GM19468 (cell line): ENCODE data around the gene CDC42EP1.
"Not testable (repeated sequence)": the region's sequence is repeated elsewhere in the genome, so short reads cannot be mapped to it uniquely, and the experiment has no call there.

Experiments used
- ATAC-seq: cut with Tn5 transposase; IDR thresholded peaks from one replicate; pipeline ENCODE4 v1.9.1; 2021; ENCODE audit warnings: mild to moderate bottlenecking, moderate library complexity, moderate number of reproducible peaks; ENCODE audit not compliant: unreplicated experiment; ENCODE audit errors: extremely low read depth

The CDC42EP1 gene, protein sequence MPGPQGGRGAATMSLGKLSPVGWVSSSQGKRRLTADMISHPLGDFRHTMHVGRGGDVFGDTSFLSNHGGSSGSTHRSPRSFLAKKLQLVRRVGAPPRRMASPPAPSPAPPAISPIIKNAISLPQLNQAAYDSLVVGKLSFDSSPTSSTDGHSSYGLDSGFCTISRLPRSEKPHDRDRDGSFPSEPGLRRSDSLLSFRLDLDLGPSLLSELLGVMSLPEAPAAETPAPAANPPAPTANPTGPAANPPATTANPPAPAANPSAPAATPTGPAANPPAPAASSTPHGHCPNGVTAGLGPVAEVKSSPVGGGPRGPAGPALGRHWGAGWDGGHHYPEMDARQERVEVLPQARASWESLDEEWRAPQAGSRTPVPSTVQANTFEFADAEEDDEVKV

DNA sequence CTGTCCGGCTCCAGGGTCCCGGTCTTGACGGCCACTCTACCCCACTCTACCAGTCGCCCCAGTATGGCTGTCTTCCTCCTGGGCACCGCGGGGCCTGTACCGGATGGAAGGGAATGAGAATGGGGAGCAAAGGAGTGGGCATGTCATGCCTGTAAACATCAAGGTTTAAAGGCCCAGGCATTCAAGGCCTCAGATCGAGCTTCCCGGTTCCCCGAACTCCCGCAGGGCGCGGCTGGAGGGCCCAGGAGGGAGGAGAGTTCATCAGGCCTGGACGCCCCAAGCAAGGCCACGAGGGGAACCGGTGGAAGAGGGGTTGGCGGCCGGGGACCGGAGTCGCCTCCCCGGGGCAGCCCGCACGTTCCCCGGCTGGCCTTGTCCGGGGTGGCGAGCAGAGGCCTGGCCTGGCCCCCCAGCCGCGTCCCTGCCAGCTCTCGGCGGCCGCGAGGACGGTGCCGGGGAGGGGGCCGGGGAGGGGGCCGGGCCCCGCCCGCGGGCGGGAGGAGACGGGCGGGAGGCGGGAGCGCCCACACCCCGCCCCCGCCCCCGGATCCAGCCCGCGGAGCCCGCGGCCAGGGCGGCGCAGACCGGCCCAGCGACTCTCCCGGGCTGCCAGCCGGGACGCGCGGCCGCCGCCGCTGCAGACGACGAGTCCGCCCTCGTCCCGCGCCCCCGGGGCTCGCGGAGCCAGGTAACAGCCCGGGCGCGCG, at the start of gene CDC42EP1:
Gene CDC42EP1 (plus strand): TSS at position 580 of the 707 bp plus-strand sequence. CDS start 5,870 bp downstream, outside the sequence.
- ATAC-seq, result no peak

- ATAC-seq, result no peak
Observed at GRCh38 chr22:37511395-37512104, 48.7 kb upstream of the CDC42EP1 start.

DNA sequence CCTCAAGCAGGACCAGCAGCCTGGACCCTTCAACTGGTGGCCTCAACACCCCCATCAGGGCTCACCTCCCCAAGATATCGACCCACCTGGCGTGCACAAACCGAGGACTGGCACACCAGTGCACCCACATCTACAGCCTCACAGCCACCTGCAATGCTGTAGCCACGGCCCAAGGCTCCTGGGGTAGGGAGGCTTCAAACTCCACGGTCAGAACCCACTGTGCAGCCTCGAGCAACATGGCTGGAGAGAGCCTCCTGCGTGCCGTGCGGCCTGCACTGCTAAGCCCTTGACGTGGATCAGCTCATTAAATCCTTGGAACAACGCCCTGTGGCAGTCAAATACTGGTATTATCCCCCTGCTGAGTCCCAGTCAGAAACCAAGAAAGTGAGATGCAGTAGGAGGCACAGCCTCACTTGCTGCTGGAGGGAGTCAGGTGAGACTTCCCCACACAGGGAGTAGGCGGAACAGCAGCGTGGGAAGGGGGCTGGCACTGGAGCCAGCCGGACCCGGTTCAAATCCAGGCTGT, 45.7 kb upstream of the CDC42EP1 start:
- no peak for ATAC-seq

GRCh38 chr22:37515901-37516300, 44.4 kb upstream of the CDC42EP1 start:
- no peak for ATAC-seq

GRCh38 chr22:37516456-37516855, 43.8 kb upstream of the CDC42EP1 start:
- ATAC-seq, result no peak

DNA sequence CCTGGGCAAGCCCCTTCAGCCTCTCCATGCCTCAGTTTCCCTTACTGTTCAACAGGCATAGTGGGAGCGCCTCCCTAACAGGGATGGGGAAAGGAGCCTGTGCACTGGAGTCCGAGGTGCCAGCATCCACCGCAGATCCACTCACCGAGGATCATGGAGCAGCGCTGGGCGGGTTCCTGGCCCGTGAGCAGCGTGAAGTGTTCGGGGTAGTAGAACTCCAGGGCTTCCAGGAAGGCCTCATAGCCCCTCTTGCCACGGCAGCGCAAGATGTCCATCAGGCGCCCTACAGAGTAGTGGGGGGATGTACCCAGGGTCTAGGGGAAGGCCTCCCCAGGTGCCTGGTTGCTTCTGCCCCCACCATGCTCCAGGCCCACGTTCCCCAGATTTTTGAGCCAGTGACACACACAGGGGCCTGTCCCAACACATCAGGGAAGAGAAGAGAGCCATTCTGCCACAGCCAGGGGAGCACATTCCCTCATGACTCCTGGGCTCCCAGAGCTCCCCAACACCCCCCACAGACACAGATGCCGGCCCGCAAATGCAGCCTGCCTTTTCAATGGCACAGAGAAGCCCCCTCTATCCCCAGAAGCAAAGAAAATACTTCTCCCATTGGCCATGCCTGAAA, 42.3 kb upstream of the CDC42EP1 start:
- no peak for ATAC-seq

GRCh38 chr22:37518509-37519267, 41.6 kb upstream of the CDC42EP1 start:
- no peak for ATAC-seq

GRCh38 chr22:37519268-37520195, 40.7 kb upstream of the CDC42EP1 start, which contains the start of gene CARD10:
Gene CARD10 (minus strand): TSS chr22:37519415. CDS start chr22:37519200, 215 bp downstream.
- no peak for ATAC-seq

DNA sequence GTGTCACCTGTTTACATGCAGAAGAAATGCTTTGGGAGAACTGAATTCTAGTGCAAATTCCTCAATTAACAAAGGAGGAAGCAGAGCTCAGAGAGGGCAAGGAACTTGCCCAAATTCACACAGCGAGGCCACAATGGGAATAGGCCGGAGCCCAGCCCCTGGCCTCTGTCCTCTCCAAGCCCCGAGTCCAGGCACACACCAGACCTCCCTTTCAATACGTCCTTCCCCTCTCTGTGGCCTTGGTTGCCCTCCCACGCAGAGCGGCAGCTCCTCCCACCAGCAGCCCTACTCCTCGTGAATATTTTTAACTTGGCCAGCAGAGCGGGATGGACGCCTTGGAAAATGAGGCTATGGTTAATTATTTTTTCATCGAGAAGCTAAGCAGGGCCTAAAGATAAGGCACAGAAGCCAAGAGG, 39.5 kb upstream of the CDC42EP1 start:
- no peak for ATAC-seq

GRCh38 chr22:37521236-37521739, 39.0 kb upstream of the CDC42EP1 start:
- no peak for ATAC-seq

DNA sequence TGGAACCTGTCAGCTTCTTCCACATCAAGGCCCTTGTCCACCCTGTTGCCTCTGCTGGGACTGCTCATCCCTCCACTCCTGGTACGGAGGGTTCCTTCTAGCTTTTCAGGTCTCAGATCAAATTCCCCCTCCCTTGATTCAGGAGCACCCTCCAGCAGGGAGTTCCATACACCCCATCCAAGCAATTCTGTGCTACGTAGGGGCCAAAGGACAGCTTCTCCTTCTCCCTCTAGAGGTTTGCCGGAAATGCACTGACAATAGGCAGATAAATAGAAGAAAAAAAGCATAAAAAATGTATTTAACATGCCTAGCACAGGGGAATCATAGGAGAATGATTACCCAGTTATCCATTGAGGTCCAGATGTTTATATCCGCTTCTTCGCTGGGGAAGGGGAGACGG, 37.8 kb upstream of the CDC42EP1 start:
- ATAC-seq, result no peak

GRCh38 chr22:37525073-37525745, 35.1 kb upstream of the CDC42EP1 start:
- ATAC-seq, result no peak

GRCh38 chr22:37525746-37526350, 34.4 kb upstream of the CDC42EP1 start:
- no peak for ATAC-seq

GRCh38 chr22:37526376-37526775, 33.9 kb upstream of the CDC42EP1 start:
- ATAC-seq, result no peak

DNA sequence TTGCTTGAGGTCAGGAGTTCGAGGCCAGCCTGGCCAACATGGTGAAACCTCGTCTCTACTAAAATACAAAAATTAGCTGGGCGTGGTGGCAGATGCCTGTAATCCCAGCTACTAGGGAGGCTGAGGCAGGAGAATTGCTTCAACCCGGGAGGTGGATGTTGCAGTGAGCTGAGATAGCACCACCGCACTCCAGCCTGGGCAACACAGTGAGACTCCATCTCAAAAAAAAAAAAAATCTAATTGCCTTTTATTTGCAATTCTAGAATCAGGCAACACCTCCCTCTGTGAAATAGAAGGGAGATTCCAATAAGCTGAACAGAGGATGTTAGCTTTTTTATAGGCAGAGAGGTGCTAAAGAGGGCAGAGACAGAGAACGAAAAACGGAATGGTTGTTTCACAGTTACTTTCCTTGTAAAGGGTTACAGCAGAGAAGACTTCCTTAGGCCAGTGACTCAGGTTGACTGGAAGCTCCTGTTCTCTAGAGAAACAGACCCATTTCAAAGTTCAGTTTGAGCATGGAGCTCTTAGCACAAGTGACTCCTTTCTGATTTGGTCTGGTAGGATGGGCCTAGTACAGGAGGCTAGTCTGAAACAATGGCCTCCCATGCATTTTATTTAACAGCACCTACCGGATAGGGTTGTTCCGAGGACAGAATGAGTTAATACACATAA, 33.1 kb upstream of the CDC42EP1 start:
- ATAC-seq, result not testable (repeated sequence)

DNA sequence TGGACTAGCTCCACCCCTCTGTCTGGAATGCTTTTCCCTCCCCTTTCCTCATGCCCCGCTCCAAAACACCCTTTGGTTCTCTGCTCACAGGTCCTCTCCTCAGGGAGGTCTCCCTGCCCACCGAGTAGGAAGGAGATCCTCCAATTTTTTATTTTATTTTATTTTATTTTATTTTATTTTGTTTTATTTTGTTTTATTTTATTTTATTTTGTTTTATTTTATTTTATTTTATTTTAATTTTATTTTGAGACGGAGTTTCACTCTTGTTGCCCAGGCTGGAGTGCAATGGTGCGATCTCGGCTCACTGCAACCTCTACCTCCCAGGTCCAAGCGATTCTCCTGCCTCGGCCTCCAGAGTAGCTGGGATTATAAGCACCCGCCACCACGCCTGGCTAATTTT, 32.3 kb upstream of the CDC42EP1 start:
- ATAC-seq, result not testable (repeated sequence)
